Right lobe of liver (tissue), 4 donors: Measurements from ENCODE around the gene CHRNG.

Source experiments
- POLR2A ChIP-seq: fragments of 450-650 bp; IDR thresholded peaks from one replicate; pipeline ENCODE4 v1.6.1; 2017; ENCODE audit warnings: antibody characterized with exemption, mild to moderate bottlenecking
- TF ChIP-seq, protein P1 (sequence below), 4 donors: fragments of 200-600 bp in 3 of 4; fragments of 450-650 bp in 1 of 4; IDR thresholded peaks; one replicate each; pipeline versions ENCODE4 v1.5.1 to v1.8.0; 2016 to 2022; ENCODE audit warnings: antibody characterized with exemption in 4 of 4, mild to moderate bottlenecking in 2 of 4
- donor health status: DM: no; HTN: no; CAD: no.
- donor health status: DM: no; HTN: no; CAD: no.
- donor health status: DM: no; HTN: yes; CAD: no.

DNA sequence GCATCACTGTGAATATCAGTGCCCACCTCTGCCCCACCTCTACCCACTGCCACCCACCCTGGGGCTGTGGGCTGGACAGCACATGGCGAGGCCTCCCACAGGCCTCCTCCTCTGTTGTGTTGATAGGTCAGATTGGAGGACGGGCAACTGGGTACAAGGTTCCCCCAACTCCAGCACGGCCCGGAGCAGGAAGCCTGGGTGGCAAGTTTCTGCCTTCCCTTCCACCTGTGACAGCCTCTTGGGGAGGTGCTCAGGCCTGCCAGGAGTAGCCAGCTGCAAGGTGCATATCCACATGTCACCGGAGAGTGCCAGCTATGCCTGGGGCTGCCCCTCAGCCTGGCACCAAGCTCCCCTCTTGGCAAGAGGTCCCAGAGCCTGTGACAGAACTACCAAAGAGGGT, 45.0 kb upstream of the CHRNG start:
- TF ChIP-seq, protein P1, sequence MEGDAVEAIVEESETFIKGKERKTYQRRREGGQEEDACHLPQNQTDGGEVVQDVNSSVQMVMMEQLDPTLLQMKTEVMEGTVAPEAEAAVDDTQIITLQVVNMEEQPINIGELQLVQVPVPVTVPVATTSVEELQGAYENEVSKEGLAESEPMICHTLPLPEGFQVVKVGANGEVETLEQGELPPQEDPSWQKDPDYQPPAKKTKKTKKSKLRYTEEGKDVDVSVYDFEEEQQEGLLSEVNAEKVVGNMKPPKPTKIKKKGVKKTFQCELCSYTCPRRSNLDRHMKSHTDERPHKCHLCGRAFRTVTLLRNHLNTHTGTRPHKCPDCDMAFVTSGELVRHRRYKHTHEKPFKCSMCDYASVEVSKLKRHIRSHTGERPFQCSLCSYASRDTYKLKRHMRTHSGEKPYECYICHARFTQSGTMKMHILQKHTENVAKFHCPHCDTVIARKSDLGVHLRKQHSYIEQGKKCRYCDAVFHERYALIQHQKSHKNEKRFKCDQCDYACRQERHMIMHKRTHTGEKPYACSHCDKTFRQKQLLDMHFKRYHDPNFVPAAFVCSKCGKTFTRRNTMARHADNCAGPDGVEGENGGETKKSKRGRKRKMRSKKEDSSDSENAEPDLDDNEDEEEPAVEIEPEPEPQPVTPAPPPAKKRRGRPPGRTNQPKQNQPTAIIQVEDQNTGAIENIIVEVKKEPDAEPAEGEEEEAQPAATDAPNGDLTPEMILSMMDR (IDR thresholded peaks at IDR 0.05), result no peak
- TF ChIP-seq POLR2A, result no peak
